Right lobe of liver (tissue), 6 donors: Measurements from ENCODE around the gene E2F1. TPM values are rescaled to one million over a fixed set of nuclear protein-coding genes. Genes with fewer than 3 reads are reported as not detected.

ENCODE experiments used
- ATAC-seq, 4 donors: fragments of 200-7000 bp; cut with Tn5 transposase; one replicate each; pipeline ENCODE4 v1.9.1; 2020; ENCODE audit warnings: mild to moderate bottlenecking in 4 of 4, moderate library complexity in 4 of 4
- DNase-seq, 3 donors: peaks; one replicate each; pipeline ENCODE4 v3.0.0-alpha.2; 2020
- H3K27ac ChIP-seq, 3 donors: fragments of 200-600 bp; one replicate each; pipeline ENCODE4 v1.8.0; 2022
- H3K27me3 ChIP-seq, 2 donors: fragments of 200-600 bp; one replicate each; pipeline ENCODE4 v1.8.0; 2022
- H3K36me3 ChIP-seq, 4 donors: fragments of 200-600 bp; sonication (generic) in 1 of 4; one replicate each; pipeline versions ENCODE4 v1.5.1 to v1.8.0; 2017 to 2022; ENCODE audit warnings: control low read depth in 1 of 4
- H3K4me1 ChIP-seq, 4 donors: fragments of 200-600 bp; sonication (generic) in 1 of 4; one replicate each; pipeline versions ENCODE4 v1.5.1 to v1.8.0; 2017 to 2022; ENCODE audit warnings: control low read depth in 1 of 4
- H3K4me3 ChIP-seq, 3 donors: fragments of 200-600 bp; one replicate each; pipeline ENCODE4 v1.8.0; 2022
- H3K9me3 ChIP-seq, 4 donors: fragments of 200-600 bp; sonication (generic) in 1 of 4; one replicate each; pipeline versions ENCODE4 v1.5.1 to v1.8.0; 2017 to 2022; ENCODE audit warnings: control low read depth in 1 of 4
- CTCF ChIP-seq, 4 donors: fragments of 200-600 bp in 3 of 4; fragments of 450-650 bp in 1 of 4; IDR thresholded peaks; one replicate each; pipeline versions ENCODE4 v1.5.1 to v1.8.0; 2016 to 2022; ENCODE audit warnings: antibody characterized with exemption in 4 of 4, mild to moderate bottlenecking in 2 of 4
- POLR2A ChIP-seq: fragments of 450-650 bp; IDR thresholded peaks from one replicate; pipeline ENCODE4 v1.6.1; 2017; ENCODE audit warnings: antibody characterized with exemption, mild to moderate bottlenecking
- WGBS: methylation state at CpG from one replicate; pipeline ENCODE4 v1.1.6; 2018; ENCODE audit warnings: low coverage, low lambda C conversion rate; ENCODE audit not compliant: insufficient coverage; ENCODE audit errors: missing lambda C conversion rate; 5-methylcytosine and 5-hydroxymethylcytosine counted together
- intact Hi-C, 2 donors: fragments of 100-400 bp; cut with DNase I; formaldehyde crosslinking; loops; one replicate each; pipeline versions ENCODE4 v1.11.2 to v1.14.1; 2022
- total RNA-seq, 6 experiments: library from RNA; depleted of rRNA in 2 of 6; stranded (reverse); fragments of >200 nt in 2 of 6; fragmentation: NEBNext Ultra II Directional in 3 of 6; extraction: Animal tissue kit (Norgen Biotek cat#: 25700) in 3 of 6; gene quantifications; one replicate each; pipeline versions ENCODE4 v1.1.0 to v1.2.4, GENCODE V29; 2016 to 2023
- donor health status: DM: no; HTN: yes; CAD: no.
- donor health status: DM: no; HTN: no; CAD: no.
- donor health status: DM: no; HTN: no; CAD: no.
- donor health status: DM: no; HTN: yes; CAD: no.
- donor health status: DM: no; HTN: yes; CAD: no.

The E2F1 gene
- total RNA-seq, 6 experiments from 2014 or later: 0.24 to 8.8 (median 0.77) TPM

GRCh38 chr20:33713865-33714367 lies 27.7 kb upstream of the E2F1 start:
- no peak for TF ChIP-seq POLR2A
- no peak for TF ChIP-seq CTCF (IDR thresholded peaks at IDR 0.05)
- 92% methylated on average over 5 of the region's 10 CpGs for WGBS
- no peak for ATAC-seq
- no peaks in the 10 kb centered on the region for H3K27me3 ChIP-seq
- H3K9me3 ChIP-seq: no peaks in the 10 kb centered on the region
- DNase-seq: no peak
- no peak overlapping the region for H3K4me3 ChIP-seq
- peaks cover 0 to 5% (median 0%) of the 10 kb centered on the region in 4 donors for H3K4me1 ChIP-seq
- H3K36me3 ChIP-seq: peaks cover 0 to 23% (median 7%) of the 10 kb centered on the region in 4 donors
- intact Hi-C loops: no loop called here
- no peak overlapping the region for H3K27ac ChIP-seq

- DNase-seq (no peak), ATAC-seq (no peak)
- intact Hi-C loops: no loop called here
- Histone ChIP-seq H3K9me3 (no peaks in the 10 kb centered on the region), H3K27ac (no peak overlapping the region), H3K4me1 (no peaks in the 10 kb centered on the region), H3K36me3 (peaks cover 0 to 37% (median 13%) of the 10 kb centered on the region in 4 donors), H3K27me3 (no peaks in the 10 kb centered on the region), H3K4me3 (no peak overlapping the region)
- TF ChIP-seq POLR2A: no peak
- no peak for TF ChIP-seq CTCF (IDR thresholded peaks at IDR 0.05)
- WGBS: no CpG with 5 or more reads among the region's 1 CpG
Observed at GRCh38 chr20:33711446-33711738, 25.2 kb upstream of the E2F1 start.

DNA sequence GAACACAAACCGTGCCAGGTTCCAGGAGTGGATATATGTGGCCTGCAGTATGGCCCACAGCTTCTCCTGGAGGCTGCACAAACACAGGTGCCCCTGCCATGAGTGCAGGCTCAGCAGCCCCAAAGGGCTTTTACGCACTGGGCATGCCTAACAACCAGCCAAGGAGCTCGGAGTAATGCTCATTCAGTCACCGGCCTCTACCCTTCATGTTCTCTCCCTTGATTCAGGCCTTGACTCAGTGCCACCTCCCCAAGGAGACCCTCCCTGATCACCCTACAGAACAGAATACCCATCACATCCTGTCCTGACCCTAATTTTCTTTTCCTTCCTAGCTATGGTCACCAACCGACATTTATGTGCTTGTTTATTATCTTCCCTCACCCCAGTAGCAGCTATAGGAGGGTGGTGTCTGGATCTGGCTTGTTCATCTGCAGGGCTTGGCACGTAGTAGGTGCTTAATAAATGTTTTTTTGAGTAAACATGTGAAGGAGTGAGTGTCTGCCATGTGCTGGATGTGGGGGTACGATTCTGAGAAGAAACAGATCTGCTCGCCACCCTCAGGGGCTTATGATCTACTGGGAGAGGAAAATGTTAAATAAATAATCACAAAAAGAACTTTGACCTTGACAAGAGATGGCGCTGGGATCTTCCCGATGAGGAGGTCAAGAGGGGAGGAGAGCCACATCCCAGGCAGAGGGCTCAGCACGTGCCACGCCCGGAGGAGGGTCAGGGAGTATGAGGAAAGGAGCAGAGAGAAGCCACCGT lies 24.7 kb upstream of the E2F1 start:
- Histone ChIP-seq H3K4me1 (no peaks in the 10 kb centered on the region), H3K36me3 (peaks cover 0 to 37% (median 13%) of the 10 kb centered on the region in 4 donors), H3K27me3 (no peaks in the 10 kb centered on the region), H3K4me3 (no peak overlapping the region), H3K27ac (no peak overlapping the region), H3K9me3 (no peaks in the 10 kb centered on the region)
- DNase-seq (no peak), ATAC-seq (peak in 3 of 4 donors; percentile 29 to 55 (median 41))
- 45% methylated on average over 12 of the region's 14 CpGs for WGBS
- intact Hi-C loops: no loop called here
- TF ChIP-seq CTCF (IDR thresholded peaks at IDR 0.05) (no peak), POLR2A (no peak)

- ATAC-seq: no peak
- H3K4me1 ChIP-seq: no peaks in the 10 kb centered on the region
- H3K9me3 ChIP-seq: no peaks in the 10 kb centered on the region
- H3K36me3 ChIP-seq: peaks cover 0 to 37% (median 13%) of the 10 kb centered on the region in 4 donors
- no peak for TF ChIP-seq CTCF (IDR thresholded peaks at IDR 0.05)
- TF ChIP-seq POLR2A: no peak
- intact Hi-C loops: no loop called here
- 87% methylated on average over 16 of the region's 16 CpGs for WGBS
- no peaks in the 10 kb centered on the region for H3K27me3 ChIP-seq
- no peak for DNase-seq
- H3K27ac ChIP-seq: no peak overlapping the region
- no peak overlapping the region for H3K4me3 ChIP-seq
Observed at GRCh38 chr20:33709905-33710541, 23.8 kb upstream of the E2F1 start.
